MM.1S (cell line): ENCODE measurements around the gene ARHGEF1.

Source experiments
- DNase-seq: peaks from one replicate; pipeline ENCODE4 v3.0.0-alpha.2; 2015
- H2AFZ ChIP-seq: fragments of 300-600 bp; sonication (generic); 2 replicates; pipeline ENCODE4 v1.6.0; 2016; ENCODE audit warnings: antibody characterized with exemption, low read length
- H3F3A ChIP-seq: fragments of 300-600 bp; sonication (generic); 2 replicates; pipeline ENCODE4 v1.6.1; 2016; ENCODE audit warnings: mild to moderate bottlenecking, antibody characterized with exemption, low read length, moderate library complexity, mixed read lengths; ENCODE audit not compliant: insufficient read depth
- H3K27ac ChIP-seq: fragments of 300-600 bp; sonication (generic); 2 replicates; pipeline ENCODE4 v1.5.1; 2016; ENCODE audit warnings: mild to moderate bottlenecking, low read length
- H3K27me3 ChIP-seq: fragments of 300-600 bp; sonication (generic); replicated peaks from 2 replicates; pipeline ENCODE4 v1.6.0; 2016; ENCODE audit warnings: low read length; ENCODE audit not compliant: insufficient read depth
- H3K36me3 ChIP-seq: fragments of 300-600 bp; sonication (generic); replicated peaks from 2 replicates; pipeline ENCODE4 v1.6.1; 2016; ENCODE audit warnings: mild to moderate bottlenecking, low read length, mixed read lengths; ENCODE audit not compliant: insufficient read depth
- H3K4me1 ChIP-seq: fragments of 300-600 bp; sonication (generic); 2 replicates; pipeline ENCODE4 v1.6.1; 2016; ENCODE audit warnings: low read length, mixed read lengths
- H3K4me2 ChIP-seq: fragments of 300-600 bp; sonication (generic); 2 replicates; pipeline ENCODE4 v1.6.0; 2016; ENCODE audit warnings: low read depth, low read length
- H3K4me3 ChIP-seq: fragments of 300-600 bp; sonication (generic); 2 replicates; pipeline ENCODE4 v1.5.1; 2016; ENCODE audit warnings: low read length, mixed read lengths
- H3K79me2 ChIP-seq: fragments of 300-600 bp; sonication (generic); 2 replicates; pipeline ENCODE4 v1.6.1; 2016; ENCODE audit warnings: mixed run types, low read length, mixed read lengths
- H3K9ac ChIP-seq: fragments of 300-600 bp; sonication (generic); 2 replicates; pipeline ENCODE4 v1.6.1; 2016; ENCODE audit warnings: low read length, mixed read lengths
- H3K9me2 ChIP-seq: fragments of 300-600 bp; sonication (generic); replicated peaks from 2 replicates; pipeline ENCODE4 v1.6.1; 2016; ENCODE audit warnings: mild to moderate bottlenecking, low read length, mixed read lengths; ENCODE audit not compliant: insufficient read depth
- H3K9me3 ChIP-seq: fragments of 300-600 bp; sonication (generic); replicated peaks from 2 replicates; pipeline ENCODE4 v1.6.1; 2016; ENCODE audit warnings: mild to moderate bottlenecking, low read length, mixed read lengths; ENCODE audit not compliant: insufficient read depth
- H4K20me1 ChIP-seq: fragments of 300-600 bp; sonication (generic); 2 replicates; pipeline ENCODE4 v1.6.1; 2016; ENCODE audit warnings: mild to moderate bottlenecking, low read length, moderate library complexity, mixed read lengths; ENCODE audit not compliant: insufficient read depth
- EZH2 ChIP-seq: fragments of 300-600 bp; sonication (generic); optimal IDR thresholded peaks from 2 replicates; pipeline ENCODE3; 2017; ENCODE audit warnings: low read depth, mild to moderate bottlenecking, antibody characterized with exemption, low read length, mixed read lengths
- EZH2phosphoT487 ChIP-seq: fragments of 300-600 bp; sonication (generic); IDR thresholded peaks from 2 replicates; pipeline ENCODE4 v1.6.1; 2018; ENCODE audit warnings: antibody characterized with exemption, low read length
- TF ChIP-seq, protein P1 (sequence below): fragments of 300-600 bp; sonication (generic); IDR thresholded peaks from 2 replicates; pipeline ENCODE4 v1.5.1; 2016; ENCODE audit warnings: antibody characterized with exemption, low read length, mixed read lengths

ARHGEF1 gene

DNA sequence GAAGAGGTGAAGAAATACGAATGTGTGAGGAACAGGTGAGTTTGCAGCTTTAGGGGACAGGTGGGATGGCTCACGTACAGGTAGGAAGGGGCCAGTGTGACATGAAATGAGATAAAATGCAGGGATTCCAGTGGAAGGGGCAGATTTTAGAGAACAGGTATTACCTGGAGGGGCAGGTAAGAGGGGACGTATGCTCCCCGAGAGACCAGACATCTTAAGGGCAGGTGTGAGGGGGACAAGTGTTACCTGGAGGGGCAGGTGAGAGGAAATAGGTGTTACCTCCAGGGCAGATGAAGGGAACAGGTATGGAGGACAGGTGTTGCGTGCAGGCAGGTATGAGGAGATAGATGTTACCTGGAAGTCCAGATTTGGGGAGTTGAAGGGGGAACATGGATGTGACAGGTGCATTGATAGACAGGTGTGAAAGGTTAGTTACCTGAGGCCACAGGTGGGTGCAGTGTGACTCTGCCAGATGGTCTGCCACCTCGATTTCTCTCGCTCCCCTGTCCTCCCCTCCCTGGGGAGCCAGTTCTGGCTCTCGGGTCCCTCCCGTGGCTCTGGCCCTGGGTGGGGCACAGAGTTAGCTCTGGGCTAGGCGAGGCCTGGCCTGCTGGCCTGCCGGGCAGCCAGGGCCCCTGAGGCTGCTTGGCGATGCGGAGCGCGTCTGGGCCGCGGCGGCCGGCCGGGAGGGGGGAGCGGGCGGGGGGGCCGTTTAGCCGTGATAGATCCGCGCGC is 43.2 kb downstream of the ARHGEF1 start:
- no peaks in the 10 kb centered on the region for H3K79me2 ChIP-seq
- peaks cover 95% of the 10 kb centered on the region for H3K27me3 ChIP-seq
- no peaks in the 10 kb centered on the region for H4K20me1 ChIP-seq
- no peaks in the 10 kb centered on the region for H3K36me3 ChIP-seq
- DNase-seq, result no peak
- H3K4me3 ChIP-seq, result no peak overlapping the region
- H3K9ac ChIP-seq, result no peak overlapping the region
- H3K27ac ChIP-seq, result no peak overlapping the region
- peaks cover 12% of the 10 kb centered on the region; the same call in 1 of the 2 replicates for H3K4me1 ChIP-seq
- H3K4me2 ChIP-seq, result no peak overlapping the region
- no peaks in the 10 kb centered on the region for H3K9me3 ChIP-seq
- TF ChIP-seq, protein P1, sequence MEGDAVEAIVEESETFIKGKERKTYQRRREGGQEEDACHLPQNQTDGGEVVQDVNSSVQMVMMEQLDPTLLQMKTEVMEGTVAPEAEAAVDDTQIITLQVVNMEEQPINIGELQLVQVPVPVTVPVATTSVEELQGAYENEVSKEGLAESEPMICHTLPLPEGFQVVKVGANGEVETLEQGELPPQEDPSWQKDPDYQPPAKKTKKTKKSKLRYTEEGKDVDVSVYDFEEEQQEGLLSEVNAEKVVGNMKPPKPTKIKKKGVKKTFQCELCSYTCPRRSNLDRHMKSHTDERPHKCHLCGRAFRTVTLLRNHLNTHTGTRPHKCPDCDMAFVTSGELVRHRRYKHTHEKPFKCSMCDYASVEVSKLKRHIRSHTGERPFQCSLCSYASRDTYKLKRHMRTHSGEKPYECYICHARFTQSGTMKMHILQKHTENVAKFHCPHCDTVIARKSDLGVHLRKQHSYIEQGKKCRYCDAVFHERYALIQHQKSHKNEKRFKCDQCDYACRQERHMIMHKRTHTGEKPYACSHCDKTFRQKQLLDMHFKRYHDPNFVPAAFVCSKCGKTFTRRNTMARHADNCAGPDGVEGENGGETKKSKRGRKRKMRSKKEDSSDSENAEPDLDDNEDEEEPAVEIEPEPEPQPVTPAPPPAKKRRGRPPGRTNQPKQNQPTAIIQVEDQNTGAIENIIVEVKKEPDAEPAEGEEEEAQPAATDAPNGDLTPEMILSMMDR, result no peak
- TF ChIP-seq EZH2phosphoT487 (no peak), EZH2 (no peak)
- no peaks in the 10 kb centered on the region for H3F3A ChIP-seq
- no peaks in the 10 kb centered on the region for H3K9me2 ChIP-seq
- no peak overlapping the region for H2AFZ ChIP-seq

DNA sequence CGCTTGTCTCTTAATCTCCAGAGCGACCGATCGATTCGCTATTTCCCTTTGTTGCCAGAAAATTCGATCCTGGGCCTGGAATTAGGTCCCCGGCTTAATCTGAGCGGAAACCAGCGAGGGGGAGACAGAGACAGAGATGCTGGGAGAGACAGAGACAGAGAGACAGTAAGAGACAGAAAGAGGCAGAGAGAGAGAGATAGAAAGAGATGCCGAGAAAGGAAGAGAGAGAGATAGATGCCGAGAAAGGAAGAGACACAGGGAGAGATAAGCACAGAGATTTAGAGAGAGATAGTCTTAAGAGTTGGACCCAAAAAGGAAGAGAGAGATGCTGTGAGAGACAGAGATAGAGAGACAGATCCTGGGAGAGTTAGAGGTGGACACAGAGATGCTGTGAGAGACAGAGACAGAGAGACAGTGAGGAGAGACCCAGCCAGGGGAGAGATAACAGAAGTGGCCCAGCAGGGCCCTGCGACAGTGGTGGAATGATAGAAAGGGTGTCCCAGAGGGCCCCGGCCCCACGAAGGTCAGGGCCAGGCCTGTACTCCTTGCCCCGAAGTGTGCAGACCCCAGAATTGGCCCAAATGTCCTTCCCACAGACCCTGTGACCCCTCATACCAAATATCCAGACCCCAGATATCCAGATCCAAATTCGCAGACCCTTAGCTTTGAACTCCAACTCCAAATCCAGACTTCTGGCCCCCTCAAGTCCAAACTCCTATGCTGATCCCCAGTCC is 43.9 kb downstream of the ARHGEF1 start:
- TF ChIP-seq EZH2 (no peak), EZH2phosphoT487 (no peak)
- TF ChIP-seq, protein P1, result no peak
- Histone ChIP-seq H3K9me3 (no peaks in the 10 kb centered on the region), H3K27me3 (peaks cover 95% of the 10 kb centered on the region), H3K4me3 (no peak overlapping the region), H2AFZ (no peak overlapping the region), H3K79me2 (no peaks in the 10 kb centered on the region), H3F3A (no peaks in the 10 kb centered on the region), H3K4me2 (no peak overlapping the region), H3K9me2 (no peaks in the 10 kb centered on the region), H3K4me1 (peaks cover 12% of the 10 kb centered on the region; the same call in 1 of the 2 replicates), H3K27ac (no peak overlapping the region), H4K20me1 (no peaks in the 10 kb centered on the region), H3K36me3 (no peaks in the 10 kb centered on the region), H3K9ac (no peak overlapping the region)
- DNase-seq, result no peak

DNA sequence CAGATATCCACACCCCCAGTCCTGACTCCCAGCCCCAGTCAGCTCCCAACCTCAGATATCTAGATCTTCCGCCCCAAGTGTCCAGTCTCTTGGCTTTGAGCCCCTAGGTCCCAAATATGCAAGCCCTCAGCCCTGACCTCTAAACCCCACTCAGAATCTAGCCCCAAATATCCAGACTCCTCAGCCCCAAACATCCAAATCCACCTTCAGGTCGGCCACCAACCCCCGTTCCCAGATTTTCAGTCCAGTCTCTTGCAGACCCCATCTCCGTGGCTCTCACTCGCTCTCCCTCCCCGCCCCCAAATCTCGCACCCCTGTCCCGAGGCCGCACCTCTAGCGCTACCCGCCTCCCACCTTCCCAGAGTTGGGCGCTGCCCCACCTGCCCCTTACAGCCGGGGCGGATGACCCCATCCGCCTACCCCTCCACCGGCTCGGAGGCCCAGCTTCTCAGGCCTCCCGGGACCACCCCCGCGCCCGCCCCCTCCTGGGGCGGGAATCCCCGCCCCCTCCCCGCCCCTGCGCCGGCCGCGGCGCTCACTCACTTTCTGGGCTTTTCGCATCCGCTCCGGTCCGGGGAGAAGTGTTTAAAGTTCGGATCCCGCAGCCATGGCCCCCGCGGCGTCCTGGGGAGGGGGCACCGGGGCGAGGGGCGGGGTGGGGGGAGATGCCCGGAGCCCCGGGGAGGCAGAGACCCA is 44.7 kb downstream of the ARHGEF1 start:
- TF ChIP-seq, protein P1, result no peak
- TF ChIP-seq EZH2phosphoT487 (no peak), EZH2 (no peak)
- Histone ChIP-seq H3K9me3 (no peaks in the 10 kb centered on the region), H3K27me3 (peaks cover 95% of the 10 kb centered on the region), H4K20me1 (no peaks in the 10 kb centered on the region), H3K79me2 (no peaks in the 10 kb centered on the region), H3K27ac (no peak overlapping the region), H3K4me2 (peak overlapping the region; percentile 96), H3F3A (no peaks in the 10 kb centered on the region), H3K9me2 (no peaks in the 10 kb centered on the region), H3K36me3 (no peaks in the 10 kb centered on the region), H3K4me3 (peak overlapping the region; percentile 61), H3K4me1 (peaks cover 12% of the 10 kb centered on the region; the same call in 1 of the 2 replicates), H2AFZ (no peak overlapping the region), H3K9ac (no peak overlapping the region)
- DNase-seq, result no peak
